Neural cell (in vitro differentiated cells): Measurements from ENCODE around the gene S100A11. TPM values are rescaled to one million over a fixed set of nuclear protein-coding genes. Genes with fewer than 3 reads are reported as not detected.

ENCODE experiments used
- H2AFZ ChIP-seq: fragments of 200-600, 300-800 bp; sonication (generic), shearing (Covaris generic); 2 replicates; pipeline ENCODE4 v1.6.0; 2014; ENCODE audit warnings: low read depth, mild to moderate bottlenecking, antibody characterized with exemption, low read length, moderate library complexity
- H3F3A ChIP-seq: fragments of 200-600 bp; shearing (Covaris generic); 2 replicates; pipeline ENCODE4 v1.6.1; 2016; ENCODE audit warnings: mild to moderate bottlenecking, moderate library complexity, mixed read lengths, antibody characterized with exemption, low read length; ENCODE audit not compliant: insufficient read depth, poor library complexity, severe bottlenecking
- H3K27ac ChIP-seq: fragments of 200-600, 300-800 bp; sonication (generic), shearing (Covaris generic); 2 replicates; pipeline ENCODE4 v1.5.1; 2014; ENCODE audit warnings: mild to moderate bottlenecking, low read length, moderate library complexity
- H3K27me3 ChIP-seq: fragments of 300-800, 200-600 bp; sonication (generic), shearing (Covaris generic); 2 replicates; pipeline ENCODE4 v1.6.0; 2014; ENCODE audit warnings: mild to moderate bottlenecking, low read depth, low read length, moderate library complexity; ENCODE audit not compliant: insufficient read depth
- H3K36me3 ChIP-seq: fragments of 300-800, 200-600 bp; sonication (generic), shearing (Covaris generic); 2 replicates; pipeline ENCODE4 v1.5.1; 2014; ENCODE audit warnings: mild to moderate bottlenecking, antibody characterized with exemption, low read length, moderate library complexity; ENCODE audit not compliant: insufficient read depth
- H3K4me2 ChIP-seq: fragments of 300-800, 200-600 bp; sonication (generic), shearing (Covaris generic); 2 replicates; pipeline ENCODE4 v1.6.0; 2014; ENCODE audit warnings: mild to moderate bottlenecking, low read length
- H3K4me3 ChIP-seq: fragments of 300-800, 200-600 bp; sonication (generic), shearing (Covaris generic); 2 replicates; pipeline ENCODE4 v1.5.1; 2014; ENCODE audit warnings: mild to moderate bottlenecking, low read length, moderate library complexity
- H3K79me2 ChIP-seq: fragments of 200-600 bp; shearing (Covaris generic); replicated peaks from 2 replicates; pipeline ENCODE4 v1.6.0; 2014; ENCODE audit warnings: mild to moderate bottlenecking, low read length, moderate library complexity; ENCODE audit not compliant: insufficient read depth
- H3K9ac ChIP-seq: fragments of 300-800, 200-600 bp; sonication (generic), shearing (Covaris generic); 2 replicates; pipeline ENCODE4 v1.6.1; 2016; ENCODE audit warnings: mild to moderate bottlenecking, low read length, mixed read lengths
- H3K9me2 ChIP-seq: fragments of 200-600 bp; shearing (Covaris generic); 2 replicates; pipeline ENCODE4 v1.6.1; 2016; ENCODE audit warnings: mild to moderate bottlenecking, low read length, mixed read lengths; ENCODE audit not compliant: insufficient read depth
- H3K9me3 ChIP-seq: fragments of 200-600, 300-800 bp; sonication (generic), shearing (Covaris generic); 2 replicates; pipeline ENCODE4 v1.6.1; 2016; ENCODE audit warnings: mild to moderate bottlenecking, mixed run types, low read length, moderate library complexity, mixed read lengths
- H4K20me1 ChIP-seq: fragments of 200-600 bp; shearing (Covaris generic); 2 replicates; pipeline ENCODE4 v1.6.1; 2016; ENCODE audit warnings: mild to moderate bottlenecking, mixed run types; ENCODE audit not compliant: insufficient read depth
- EP300 ChIP-seq: fragments of 450-650 bp; conservative IDR thresholded peaks from 2 replicates; pipeline ENCODE4 v1.6.1; 2014; ENCODE audit warnings: antibody characterized with exemption, mild to moderate bottlenecking, moderate library complexity; ENCODE audit not compliant: poor library complexity, severe bottlenecking
- EZH2 ChIP-seq: fragments of 200-600, 300-800 bp; shearing (Covaris generic), sonication (generic); IDR thresholded peaks from 2 replicates; pipeline ENCODE4 v1.6.1; 2014; ENCODE audit warnings: antibody characterized with exemption, low read length, borderline replicate concordance, mild to moderate bottlenecking; ENCODE audit not compliant: insufficient read depth, poor library complexity, severe bottlenecking
- MXI1 ChIP-seq: fragments of 450-650 bp; conservative IDR thresholded peaks from 2 replicates; pipeline ENCODE4 v1.6.1; 2014; ENCODE audit warnings: antibody characterized with exemption, mild to moderate bottlenecking; ENCODE audit not compliant: poor library complexity, severe bottlenecking
- POLR2AphosphoS5 ChIP-seq: IDR thresholded peaks from 2 replicates; pipeline ENCODE4 v1.6.1; 2012
- RAD21 ChIP-seq: fragments of 450-650 bp; conservative IDR thresholded peaks from 2 replicates; pipeline ENCODE4 v1.6.1; 2014; ENCODE audit warnings: antibody characterized with exemption, mild to moderate bottlenecking, moderate library complexity
- REST ChIP-seq: IDR thresholded peaks from 2 replicates; pipeline ENCODE4 v1.6.1; 2012; ENCODE audit warnings: borderline replicate concordance
- SMC3 ChIP-seq: fragments of 450-650 bp; conservative IDR thresholded peaks from 2 replicates; pipeline ENCODE4 v1.6.1; 2014; ENCODE audit warnings: antibody characterized with exemption, mild to moderate bottlenecking, moderate library complexity; ENCODE audit not compliant: poor library complexity
- TAF1 ChIP-seq: IDR thresholded peaks from 2 replicates; pipeline ENCODE4 v1.6.1; 2012; ENCODE audit warnings: low read depth
- polyA plus RNA-seq: library from polyadenylated mRNA; depleted of rRNA; stranded (reverse); fragments of >200 nt; gene quantifications from 2 replicates; pipeline ENCODE4 v1.2.3, GENCODE V29; 2014
- TF ChIP-seq, protein P1 (sequence below): fragments of 450-650 bp; IDR thresholded peaks from 2 replicates; pipeline ENCODE4 v1.5.1; 2014; ENCODE audit warnings: antibody characterized with exemption, mild to moderate bottlenecking, moderate library complexity; ENCODE audit not compliant: poor library complexity, severe bottlenecking

S100A11 gene
- polyA plus RNA-seq, 1 donor from 2014 or later = not detected

GRCh38 chr1:152039461-152039860 lies 2.7 kb upstream of the S100A11 start:
- Histone ChIP-seq H3K4me2 (no peak overlapping the region), H3K9me2 (no peaks in the 10 kb centered on the region), H3K9me3 (no peaks in the 10 kb centered on the region), H3K36me3 (no peaks in the 10 kb centered on the region), H3K4me3 (no peak overlapping the region), H3K27ac (no peak overlapping the region), H4K20me1 (no peaks in the 10 kb centered on the region), H3K27me3 (peaks cover 45% of the 10 kb centered on the region), H3F3A (no peaks in the 10 kb centered on the region), H3K9ac (no peak overlapping the region), H3K79me2 (no peaks in the 10 kb centered on the region), H2AFZ (no peak overlapping the region)
- TF ChIP-seq EZH2 (no peak), SMC3 (no peak), REST (no peak), EP300 (no peak), POLR2AphosphoS5 (no peak), MXI1 (no peak), RAD21 (no peak), TAF1 (no peak)
- TF ChIP-seq, protein P1, sequence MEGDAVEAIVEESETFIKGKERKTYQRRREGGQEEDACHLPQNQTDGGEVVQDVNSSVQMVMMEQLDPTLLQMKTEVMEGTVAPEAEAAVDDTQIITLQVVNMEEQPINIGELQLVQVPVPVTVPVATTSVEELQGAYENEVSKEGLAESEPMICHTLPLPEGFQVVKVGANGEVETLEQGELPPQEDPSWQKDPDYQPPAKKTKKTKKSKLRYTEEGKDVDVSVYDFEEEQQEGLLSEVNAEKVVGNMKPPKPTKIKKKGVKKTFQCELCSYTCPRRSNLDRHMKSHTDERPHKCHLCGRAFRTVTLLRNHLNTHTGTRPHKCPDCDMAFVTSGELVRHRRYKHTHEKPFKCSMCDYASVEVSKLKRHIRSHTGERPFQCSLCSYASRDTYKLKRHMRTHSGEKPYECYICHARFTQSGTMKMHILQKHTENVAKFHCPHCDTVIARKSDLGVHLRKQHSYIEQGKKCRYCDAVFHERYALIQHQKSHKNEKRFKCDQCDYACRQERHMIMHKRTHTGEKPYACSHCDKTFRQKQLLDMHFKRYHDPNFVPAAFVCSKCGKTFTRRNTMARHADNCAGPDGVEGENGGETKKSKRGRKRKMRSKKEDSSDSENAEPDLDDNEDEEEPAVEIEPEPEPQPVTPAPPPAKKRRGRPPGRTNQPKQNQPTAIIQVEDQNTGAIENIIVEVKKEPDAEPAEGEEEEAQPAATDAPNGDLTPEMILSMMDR = no peak

DNA sequence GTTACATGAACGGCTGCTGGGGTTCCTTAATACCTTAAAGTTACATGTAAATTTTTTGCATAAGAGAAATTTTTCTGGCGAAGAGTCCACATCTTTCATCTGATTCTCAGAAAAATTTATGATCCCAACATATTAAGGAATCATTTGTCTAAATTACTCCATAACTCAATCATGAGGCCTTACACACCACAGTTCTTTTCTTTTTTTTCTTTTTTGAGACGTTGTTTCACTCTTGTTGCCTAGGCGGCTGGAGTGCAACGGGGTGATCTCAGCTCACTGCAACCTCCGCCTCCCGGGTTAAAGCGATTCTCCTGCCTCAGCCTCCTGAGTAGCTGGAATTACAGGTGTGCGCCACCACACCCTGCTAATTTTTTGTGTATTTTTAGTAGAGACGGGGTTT lies 2.1 kb upstream of the S100A11 start:
- H3K9ac ChIP-seq = no peak overlapping the region
- no peak overlapping the region for H3K4me2 ChIP-seq
- no peak overlapping the region for H3K27ac ChIP-seq
- peaks cover 48% of the 10 kb centered on the region for H3K27me3 ChIP-seq
- no peaks in the 10 kb centered on the region for H3K9me3 ChIP-seq
- no peak overlapping the region for H2AFZ ChIP-seq
- H3K4me3 ChIP-seq = no peak overlapping the region
- no peaks in the 10 kb centered on the region for H3K36me3 ChIP-seq
- H4K20me1 ChIP-seq = no peaks in the 10 kb centered on the region
- no peaks in the 10 kb centered on the region for H3K9me2 ChIP-seq
- no peaks in the 10 kb centered on the region for H3F3A ChIP-seq
- no peaks in the 10 kb centered on the region for H3K79me2 ChIP-seq
- TF ChIP-seq MXI1 (no peak), REST (no peak), EZH2 (no peak), EP300 (no peak), RAD21 (no peak), SMC3 (no peak), POLR2AphosphoS5 (no peak), TAF1 (no peak)
- TF ChIP-seq, protein P1 = no peak
